ENCODE measurements around the gene OBP2A.

DNA sequence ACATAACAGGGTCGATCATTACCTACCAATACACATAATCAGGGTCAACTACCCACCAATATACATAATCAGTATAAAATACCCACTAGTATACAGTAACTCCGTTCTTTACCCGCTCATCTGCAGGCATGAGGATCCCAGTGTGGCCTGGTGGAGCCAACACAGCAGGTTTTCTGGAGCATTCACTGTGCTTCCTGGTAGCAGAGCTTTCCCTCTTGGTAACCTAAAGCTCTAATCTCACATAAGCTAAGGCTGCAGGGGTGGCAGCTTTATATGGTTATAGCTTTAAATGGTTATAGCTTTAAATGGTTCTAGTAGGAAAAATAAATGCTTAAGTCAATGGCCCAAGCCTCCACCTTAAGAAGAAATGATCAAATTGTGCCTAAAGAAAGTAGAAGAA lies 12.8 kb upstream of the OBP2A start:
- TF ChIP-seq TAF1 (IDR thresholded peaks at IDR 0.05; ENCODE audit: low read depth) (no peak), RAD21 (IDR thresholded peaks at IDR 0.05; ENCODE audit: low read depth) (no peak), MAX (IDR thresholded peaks at IDR 0.05) (no peak), CEBPB (IDR thresholded peaks at IDR 0.05) (no peak), FOXM1 (IDR thresholded peaks at IDR 0.05; ENCODE audit: borderline replicate concordance, low read depth) (no peak), YY1 (IDR thresholded peaks at IDR 0.05; ENCODE audit: low read depth) (no peak), USF1 (IDR thresholded peaks at IDR 0.05) (no peak), EGR1 (IDR thresholded peaks at IDR 0.05) (no peak), EP300 (IDR thresholded peaks at IDR 0.05; ENCODE audit: borderline replicate concordance) (no peak), NFIC (IDR thresholded peaks at IDR 0.05) (no peak), TCF12 (IDR thresholded peaks at IDR 0.05; ENCODE audit: low read depth) (no peak), CREB1 (IDR thresholded peaks at IDR 0.05; ENCODE audit: low read depth) (no peak), TEAD4 (IDR thresholded peaks at IDR 0.05) (no peak)
- TF ChIP-seq, protein P1, sequence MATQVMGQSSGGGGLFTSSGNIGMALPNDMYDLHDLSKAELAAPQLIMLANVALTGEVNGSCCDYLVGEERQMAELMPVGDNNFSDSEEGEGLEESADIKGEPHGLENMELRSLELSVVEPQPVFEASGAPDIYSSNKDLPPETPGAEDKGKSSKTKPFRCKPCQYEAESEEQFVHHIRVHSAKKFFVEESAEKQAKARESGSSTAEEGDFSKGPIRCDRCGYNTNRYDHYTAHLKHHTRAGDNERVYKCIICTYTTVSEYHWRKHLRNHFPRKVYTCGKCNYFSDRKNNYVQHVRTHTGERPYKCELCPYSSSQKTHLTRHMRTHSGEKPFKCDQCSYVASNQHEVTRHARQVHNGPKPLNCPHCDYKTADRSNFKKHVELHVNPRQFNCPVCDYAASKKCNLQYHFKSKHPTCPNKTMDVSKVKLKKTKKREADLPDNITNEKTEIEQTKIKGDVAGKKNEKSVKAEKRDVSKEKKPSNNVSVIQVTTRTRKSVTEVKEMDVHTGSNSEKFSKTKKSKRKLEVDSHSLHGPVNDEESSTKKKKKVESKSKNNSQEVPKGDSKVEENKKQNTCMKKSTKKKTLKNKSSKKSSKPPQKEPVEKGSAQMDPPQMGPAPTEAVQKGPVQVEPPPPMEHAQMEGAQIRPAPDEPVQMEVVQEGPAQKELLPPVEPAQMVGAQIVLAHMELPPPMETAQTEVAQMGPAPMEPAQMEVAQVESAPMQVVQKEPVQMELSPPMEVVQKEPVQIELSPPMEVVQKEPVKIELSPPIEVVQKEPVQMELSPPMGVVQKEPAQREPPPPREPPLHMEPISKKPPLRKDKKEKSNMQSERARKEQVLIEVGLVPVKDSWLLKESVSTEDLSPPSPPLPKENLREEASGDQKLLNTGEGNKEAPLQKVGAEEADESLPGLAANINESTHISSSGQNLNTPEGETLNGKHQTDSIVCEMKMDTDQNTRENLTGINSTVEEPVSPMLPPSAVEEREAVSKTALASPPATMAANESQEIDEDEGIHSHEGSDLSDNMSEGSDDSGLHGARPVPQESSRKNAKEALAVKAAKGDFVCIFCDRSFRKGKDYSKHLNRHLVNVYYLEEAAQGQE (IDR thresholded peaks at IDR 0.05; ENCODE audit: low read depth): no peak
